GM23248 (cell line): Measurements from ENCODE around the gene HTR3B. TPM values are rescaled to one million over a fixed set of nuclear protein-coding genes. Genes with fewer than 3 reads are reported as not detected.
"Not testable (repeated sequence)": the region's sequence is repeated elsewhere in the genome, so short reads cannot be mapped to it uniquely, and the experiment has no call there.

Experiments used
- DNase-seq: peaks from one replicate; pipeline ENCODE4 v3.0.0-alpha.2; 2015
- H2AFZ ChIP-seq: fragments of 200-600 bp; sonication (generic); 2 replicates; pipeline ENCODE4 v1.6.1; 2016; ENCODE audit warnings: antibody characterized with exemption
- H3F3A ChIP-seq: fragments of 200-600 bp; sonication (generic); 2 replicates; pipeline ENCODE4 v1.6.1; 2016; ENCODE audit warnings: mild to moderate bottlenecking, antibody characterized with exemption, mixed run types; ENCODE audit not compliant: insufficient read depth
- H3K27ac ChIP-seq: fragments of 200-600 bp; sonication (generic); 2 replicates; pipeline ENCODE4 v1.5.1; 2016; ENCODE audit warnings: mild to moderate bottlenecking
- H3K27me3 ChIP-seq: fragments of 200-600 bp; sonication (generic); replicated peaks from 2 replicates; pipeline ENCODE4 v1.6.1; 2016; ENCODE audit warnings: mild to moderate bottlenecking; ENCODE audit not compliant: insufficient read depth
- H3K36me3 ChIP-seq: fragments of 200-600 bp; sonication (generic); 2 replicates; pipeline ENCODE4 v1.6.1; 2016; ENCODE audit warnings: low read depth, mild to moderate bottlenecking
- H3K4me1 ChIP-seq: fragments of 200-600 bp; sonication (generic); 2 replicates; pipeline ENCODE4 v1.6.1; 2016; ENCODE audit warnings: mild to moderate bottlenecking; ENCODE audit not compliant: insufficient read depth
- H3K4me2 ChIP-seq: fragments of 200-600 bp; sonication (generic); one replicate; pipeline ENCODE4 v1.6.1; 2016; ENCODE audit warnings: mild to moderate bottlenecking; ENCODE audit not compliant: unreplicated experiment
- H3K4me3 ChIP-seq: fragments of 200-600 bp; sonication (generic); 2 replicates; pipeline ENCODE4 v1.5.1; 2016; ENCODE audit warnings: mild to moderate bottlenecking
- H3K79me2 ChIP-seq: fragments of 200-600 bp; sonication (generic); 2 replicates; pipeline ENCODE4 v1.6.1; 2016; ENCODE audit warnings: mild to moderate bottlenecking; ENCODE audit not compliant: insufficient read depth
- H3K9ac ChIP-seq: fragments of 200-600 bp; sonication (generic); 2 replicates; pipeline ENCODE4 v1.6.1; 2016; ENCODE audit warnings: mild to moderate bottlenecking
- H3K9me2 ChIP-seq: fragments of 200-600 bp; sonication (generic); 2 replicates; pipeline ENCODE4 v1.6.1; 2016; ENCODE audit warnings: mixed run types, mild to moderate bottlenecking, moderate library complexity; ENCODE audit not compliant: insufficient read depth
- H3K9me3 ChIP-seq: fragments of 200-600 bp; sonication (generic); one replicate; pipeline ENCODE4 v1.6.1; 2017; ENCODE audit warnings: low read depth
- H4K20me1 ChIP-seq: fragments of 200-600 bp; sonication (generic); 2 replicates; pipeline ENCODE4 v1.6.0; 2016; ENCODE audit not compliant: insufficient read depth
- EZH2 ChIP-seq: fragments of 200-600 bp; sonication (generic); IDR thresholded peaks from 2 replicates; pipeline ENCODE4 v1.6.1; 2018; ENCODE audit warnings: antibody characterized with exemption, mild to moderate bottlenecking; ENCODE audit not compliant: insufficient read depth, poor library complexity, severe bottlenecking
- EZH2phosphoT487 ChIP-seq: fragments of 200-600 bp; sonication (generic); IDR thresholded peaks from 2 replicates; pipeline ENCODE4 v1.6.1; 2018; ENCODE audit warnings: antibody characterized with exemption, moderate library complexity, mild to moderate bottlenecking, low read depth; ENCODE audit not compliant: insufficient read depth
- WGBS, 2 experiments: methylation state at CpG; one replicate each; pipeline ENCODE4 v1.1.6; 2015 to 2017; ENCODE audit warnings: low lambda C conversion rate in 2 of 2, low coverage in 1 of 2; ENCODE audit errors: missing lambda C conversion rate in 2 of 2; 5-methylcytosine and 5-hydroxymethylcytosine counted together
- in situ Hi-C: fragments of 300-500 bp; cut with MboI; formaldehyde crosslinking; loops from 2 replicates; pipeline ENCODE4 v1.15.0; 2020
- polyA plus RNA-seq: library from polyadenylated mRNA; unstranded; fragments of >200 nt; fragmentation: Nextera tagmentation; extraction: Ambion mirVana; gene quantifications from 2 replicates; pipeline ENCODE4 v1.2.1, GENCODE V29; 2016
- total RNA-seq: library from RNA; depleted of rRNA; stranded (reverse); fragments of >200 nt; shearing (Covaris generic); gene quantifications from 2 replicates; pipeline ENCODE4 v1.2.3, GENCODE V29; 2014

The HTR3B gene
- total and polyA plus RNA-seq, 2 experiments from 2014 or later, result not detected

DNA sequence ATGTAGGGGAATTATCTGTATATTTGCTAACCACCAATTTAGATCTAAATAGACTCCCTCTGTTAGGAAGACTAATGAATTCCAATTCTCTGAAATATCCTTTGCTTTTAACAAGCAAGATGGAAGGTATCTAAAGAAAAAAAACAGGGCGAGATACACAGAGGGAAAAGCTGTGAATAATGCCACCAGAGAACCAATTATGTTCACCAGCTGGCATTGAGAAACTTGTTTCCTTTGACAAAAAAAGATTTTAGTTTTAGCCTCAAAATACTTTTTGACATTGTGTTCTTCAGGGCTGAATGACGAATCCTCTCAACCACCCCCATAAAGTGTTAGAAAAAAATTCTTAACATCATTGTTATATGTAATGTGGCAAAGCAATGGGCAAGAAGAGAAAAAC lies 19.0 kb downstream of the HTR3B start:
- H3K36me3 ChIP-seq, result no peaks in the 10 kb centered on the region
- in situ Hi-C loops, result no loop called here
- 22 to 24% methylated on average over 2 of the region's 2 CpGs for WGBS, 2 experiments

DNA sequence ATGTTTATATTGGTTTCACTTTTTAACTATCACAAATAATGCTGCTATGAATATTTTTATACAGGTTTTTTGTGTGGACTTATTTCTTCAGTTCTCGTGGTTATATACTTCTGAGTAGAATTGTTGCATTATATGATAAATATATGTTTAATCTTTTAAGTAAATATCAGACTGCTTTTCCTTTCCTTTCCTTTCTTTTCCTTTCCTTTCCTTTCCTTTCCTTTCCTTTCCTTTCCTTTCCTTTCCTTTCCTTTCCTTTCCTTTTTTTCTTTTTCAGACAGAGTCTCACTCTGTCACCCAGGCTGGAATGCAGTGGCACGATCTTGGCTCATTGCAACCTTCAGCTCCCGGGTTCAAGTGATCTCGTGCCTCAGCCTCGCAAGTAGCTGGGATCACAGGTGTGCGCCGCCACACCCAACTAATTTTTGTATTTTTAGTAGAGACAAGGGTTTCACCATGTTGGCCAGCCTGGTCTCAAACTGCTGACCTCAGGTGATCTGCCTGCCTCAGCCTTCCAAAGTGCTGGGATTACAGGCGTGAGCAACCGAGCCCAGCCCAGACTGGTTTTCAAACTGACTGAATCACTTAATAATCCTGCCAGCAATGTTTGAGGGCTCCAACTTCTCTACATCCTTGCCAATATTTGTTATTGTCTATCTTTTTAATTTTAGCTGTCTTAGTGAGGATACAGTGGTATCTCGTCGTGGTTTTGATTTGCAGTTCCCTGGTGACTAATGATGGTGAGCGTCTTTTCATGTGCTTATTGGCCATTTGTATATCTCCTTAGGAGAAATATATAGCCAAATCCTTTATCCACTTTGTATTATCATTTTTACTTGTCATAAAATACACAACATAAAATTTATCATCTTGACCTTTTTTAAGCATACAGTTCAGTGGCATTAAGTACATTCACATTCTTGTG lies 21.9 kb downstream of the HTR3B start:
- DNase-seq, result peak; percentile 30
- Histone ChIP-seq H2AFZ (no peak overlapping the region), H3K79me2 (no peaks in the 10 kb centered on the region), H3K9me2 (no peaks in the 10 kb centered on the region), H3K9me3 (no peaks in the 10 kb centered on the region), H3K27ac (no peak overlapping the region), H3F3A (no peaks in the 10 kb centered on the region), H3K4me3 (no peak overlapping the region), H3K27me3 (peaks cover 7% of the 10 kb centered on the region; the same call in 1 of the 2 replicates), H3K4me2 (no peak overlapping the region), H3K9ac (no peak overlapping the region), H4K20me1 (no peaks in the 10 kb centered on the region), H3K4me1 (no peaks in the 10 kb centered on the region), H3K36me3 (no peaks in the 10 kb centered on the region)
- TF ChIP-seq EZH2, result no peak
- TF ChIP-seq EZH2phosphoT487, result no peak
- in situ Hi-C loops, result no loop called here
- 31 to 36% methylated on average over 12 of the region's 12 CpGs for WGBS, 2 experiments

More for the DNA sequence above, 19.0 kb downstream of the HTR3B start:
- no peak overlapping the region for H3K4me2 ChIP-seq
- no peak for TF ChIP-seq EZH2
- TF ChIP-seq EZH2phosphoT487, result no peak
- H3K27ac ChIP-seq, result no peak overlapping the region
- H3K9ac ChIP-seq, result no peak overlapping the region
- H3K9me3 ChIP-seq, result no peaks in the 10 kb centered on the region
- no peaks in the 10 kb centered on the region for H3K4me1 ChIP-seq
- H4K20me1 ChIP-seq, result no peaks in the 10 kb centered on the region
- H3K27me3 ChIP-seq, result peaks cover 7% of the 10 kb centered on the region; the same call in 1 of the 2 replicates
- no peak overlapping the region for H2AFZ ChIP-seq
- H3K4me3 ChIP-seq, result no peak overlapping the region
- H3F3A ChIP-seq, result no peaks in the 10 kb centered on the region
- no peak for DNase-seq
- H3K79me2 ChIP-seq, result no peaks in the 10 kb centered on the region
- H3K9me2 ChIP-seq, result no peaks in the 10 kb centered on the region

GRCh38 chr11:113928311-113928710 lies 23.7 kb downstream of the HTR3B start:
- DNase-seq, result no peak
- no peak overlapping the region for H3K4me2 ChIP-seq
- H3K27me3 ChIP-seq, result peaks cover 7% of the 10 kb centered on the region
- TF ChIP-seq EZH2 (no peak), EZH2phosphoT487 (no peak)
- no peaks in the 10 kb centered on the region for H3K4me1 ChIP-seq
- no peak overlapping the region for H2AFZ ChIP-seq
- H3K9ac ChIP-seq, result no peak overlapping the region
- H3K9me2 ChIP-seq, result no peaks in the 10 kb centered on the region
- in situ Hi-C loops, result no loop called here
- H3K79me2 ChIP-seq, result no peaks in the 10 kb centered on the region
- no peaks in the 10 kb centered on the region for H3K9me3 ChIP-seq
- no peak overlapping the region for H3K27ac ChIP-seq
- H4K20me1 ChIP-seq, result no peaks in the 10 kb centered on the region
- WGBS, 2 experiments, result 90 to 92% methylated on average over 5 of the region's 5 CpGs
- H3K4me3 ChIP-seq, result no peak overlapping the region
- H3F3A ChIP-seq, result no peaks in the 10 kb centered on the region
- no peaks in the 10 kb centered on the region for H3K36me3 ChIP-seq

GRCh38 chr11:113932788-113933187 lies 28.2 kb downstream of the HTR3B start:
- no peak overlapping the region for H3K9ac ChIP-seq
- TF ChIP-seq EZH2phosphoT487, result no peak
- no peak for TF ChIP-seq EZH2
- in situ Hi-C loops, result no loop called here
- H4K20me1 ChIP-seq, result no peaks in the 10 kb centered on the region
- no peak overlapping the region for H3K4me2 ChIP-seq
- H3K4me3 ChIP-seq, result no peak overlapping the region
- peaks cover 13% of the 10 kb centered on the region for H3K27me3 ChIP-seq
- no peaks in the 10 kb centered on the region for H3K9me3 ChIP-seq
- H3K27ac ChIP-seq, result no peak overlapping the region
- no peak for DNase-seq
- no peaks in the 10 kb centered on the region for H3F3A ChIP-seq
- no peaks in the 10 kb centered on the region for H3K79me2 ChIP-seq
- no peaks in the 10 kb centered on the region for H3K4me1 ChIP-seq
- 28 to 34% methylated on average over 7 of the region's 7 CpGs for WGBS, 2 experiments
- H3K9me2 ChIP-seq, result no peaks in the 10 kb centered on the region
- H2AFZ ChIP-seq, result no peak overlapping the region
- no peaks in the 10 kb centered on the region for H3K36me3 ChIP-seq

GRCh38 chr11:113934193-113934592 lies 29.6 kb downstream of the HTR3B start:
- in situ Hi-C loops, DNase-seq: not testable (repeated sequence)
- 90 to 94% methylated on average over 3 of the region's 3 CpGs for WGBS, 2 experiments

More at GRCh38 chr11:113934193-113934592, 29.6 kb downstream of the HTR3B start:
- not testable (repeated sequence) for H3F3A ChIP-seq, H2AFZ ChIP-seq, H3K27ac ChIP-seq, H3K9ac ChIP-seq, H3K4me2 ChIP-seq, H3K4me1 ChIP-seq, H3K36me3 ChIP-seq, H4K20me1 ChIP-seq, H3K9me2 ChIP-seq, H3K9me3 ChIP-seq, H3K79me2 ChIP-seq, H3K4me3 ChIP-seq
- H3K27me3 ChIP-seq, result peaks cover 13% of the 10 kb centered on the region
